ENCODE data around the gene NOX4.
"Not testable (repeated sequence)": the region's sequence is repeated elsewhere in the genome, so short reads cannot be mapped to it uniquely, and the experiment has no call there.

DNA sequence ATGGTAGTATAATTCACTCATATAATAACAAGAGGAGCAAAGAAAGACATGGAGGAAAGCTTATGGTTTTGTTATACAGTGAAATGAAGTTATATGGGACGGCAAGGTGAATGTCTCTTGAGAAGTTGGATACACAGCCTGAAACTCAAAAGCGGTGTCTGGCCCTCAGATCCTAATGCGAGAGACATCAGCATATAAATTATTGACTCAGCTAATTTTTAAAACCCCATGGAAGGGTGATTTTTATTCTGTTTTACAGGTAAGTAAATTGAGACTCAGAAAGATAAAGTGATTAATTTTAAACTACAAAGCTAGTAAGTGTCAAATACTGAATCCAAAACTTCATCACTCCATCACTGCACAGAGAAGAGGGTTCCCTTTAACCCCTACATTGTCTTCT, 203.2 kb downstream of the NOX4 start:
- TF ChIP-seq, protein P1, sequence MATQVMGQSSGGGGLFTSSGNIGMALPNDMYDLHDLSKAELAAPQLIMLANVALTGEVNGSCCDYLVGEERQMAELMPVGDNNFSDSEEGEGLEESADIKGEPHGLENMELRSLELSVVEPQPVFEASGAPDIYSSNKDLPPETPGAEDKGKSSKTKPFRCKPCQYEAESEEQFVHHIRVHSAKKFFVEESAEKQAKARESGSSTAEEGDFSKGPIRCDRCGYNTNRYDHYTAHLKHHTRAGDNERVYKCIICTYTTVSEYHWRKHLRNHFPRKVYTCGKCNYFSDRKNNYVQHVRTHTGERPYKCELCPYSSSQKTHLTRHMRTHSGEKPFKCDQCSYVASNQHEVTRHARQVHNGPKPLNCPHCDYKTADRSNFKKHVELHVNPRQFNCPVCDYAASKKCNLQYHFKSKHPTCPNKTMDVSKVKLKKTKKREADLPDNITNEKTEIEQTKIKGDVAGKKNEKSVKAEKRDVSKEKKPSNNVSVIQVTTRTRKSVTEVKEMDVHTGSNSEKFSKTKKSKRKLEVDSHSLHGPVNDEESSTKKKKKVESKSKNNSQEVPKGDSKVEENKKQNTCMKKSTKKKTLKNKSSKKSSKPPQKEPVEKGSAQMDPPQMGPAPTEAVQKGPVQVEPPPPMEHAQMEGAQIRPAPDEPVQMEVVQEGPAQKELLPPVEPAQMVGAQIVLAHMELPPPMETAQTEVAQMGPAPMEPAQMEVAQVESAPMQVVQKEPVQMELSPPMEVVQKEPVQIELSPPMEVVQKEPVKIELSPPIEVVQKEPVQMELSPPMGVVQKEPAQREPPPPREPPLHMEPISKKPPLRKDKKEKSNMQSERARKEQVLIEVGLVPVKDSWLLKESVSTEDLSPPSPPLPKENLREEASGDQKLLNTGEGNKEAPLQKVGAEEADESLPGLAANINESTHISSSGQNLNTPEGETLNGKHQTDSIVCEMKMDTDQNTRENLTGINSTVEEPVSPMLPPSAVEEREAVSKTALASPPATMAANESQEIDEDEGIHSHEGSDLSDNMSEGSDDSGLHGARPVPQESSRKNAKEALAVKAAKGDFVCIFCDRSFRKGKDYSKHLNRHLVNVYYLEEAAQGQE (IDR thresholded peaks at IDR 0.05; ENCODE audit: insufficient replicate concordance, low read depth) = not testable (repeated sequence)
- TF ChIP-seq, protein P2, sequence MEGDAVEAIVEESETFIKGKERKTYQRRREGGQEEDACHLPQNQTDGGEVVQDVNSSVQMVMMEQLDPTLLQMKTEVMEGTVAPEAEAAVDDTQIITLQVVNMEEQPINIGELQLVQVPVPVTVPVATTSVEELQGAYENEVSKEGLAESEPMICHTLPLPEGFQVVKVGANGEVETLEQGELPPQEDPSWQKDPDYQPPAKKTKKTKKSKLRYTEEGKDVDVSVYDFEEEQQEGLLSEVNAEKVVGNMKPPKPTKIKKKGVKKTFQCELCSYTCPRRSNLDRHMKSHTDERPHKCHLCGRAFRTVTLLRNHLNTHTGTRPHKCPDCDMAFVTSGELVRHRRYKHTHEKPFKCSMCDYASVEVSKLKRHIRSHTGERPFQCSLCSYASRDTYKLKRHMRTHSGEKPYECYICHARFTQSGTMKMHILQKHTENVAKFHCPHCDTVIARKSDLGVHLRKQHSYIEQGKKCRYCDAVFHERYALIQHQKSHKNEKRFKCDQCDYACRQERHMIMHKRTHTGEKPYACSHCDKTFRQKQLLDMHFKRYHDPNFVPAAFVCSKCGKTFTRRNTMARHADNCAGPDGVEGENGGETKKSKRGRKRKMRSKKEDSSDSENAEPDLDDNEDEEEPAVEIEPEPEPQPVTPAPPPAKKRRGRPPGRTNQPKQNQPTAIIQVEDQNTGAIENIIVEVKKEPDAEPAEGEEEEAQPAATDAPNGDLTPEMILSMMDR (IDR thresholded peaks at IDR 0.05; ENCODE audit: insufficient read depth, low read length) = not testable (repeated sequence)
- TF ChIP-seq POLR2AphosphoS5, GABPA (IDR thresholded peaks at IDR 0.05; ENCODE audit: low read depth): not testable (repeated sequence)

Data from HL-60 (cell line).